Raji (cell line): ENCODE data around the gene ETS1.

ENCODE experiments used
- POLR2A ChIP-seq: IDR thresholded peaks from 2 replicates; pipeline ENCODE4 v1.6.1; 2011; ENCODE audit warnings: low read depth, low read length, control low read depth; ENCODE audit not compliant: insufficient read depth

Gene ETS1

DNA sequence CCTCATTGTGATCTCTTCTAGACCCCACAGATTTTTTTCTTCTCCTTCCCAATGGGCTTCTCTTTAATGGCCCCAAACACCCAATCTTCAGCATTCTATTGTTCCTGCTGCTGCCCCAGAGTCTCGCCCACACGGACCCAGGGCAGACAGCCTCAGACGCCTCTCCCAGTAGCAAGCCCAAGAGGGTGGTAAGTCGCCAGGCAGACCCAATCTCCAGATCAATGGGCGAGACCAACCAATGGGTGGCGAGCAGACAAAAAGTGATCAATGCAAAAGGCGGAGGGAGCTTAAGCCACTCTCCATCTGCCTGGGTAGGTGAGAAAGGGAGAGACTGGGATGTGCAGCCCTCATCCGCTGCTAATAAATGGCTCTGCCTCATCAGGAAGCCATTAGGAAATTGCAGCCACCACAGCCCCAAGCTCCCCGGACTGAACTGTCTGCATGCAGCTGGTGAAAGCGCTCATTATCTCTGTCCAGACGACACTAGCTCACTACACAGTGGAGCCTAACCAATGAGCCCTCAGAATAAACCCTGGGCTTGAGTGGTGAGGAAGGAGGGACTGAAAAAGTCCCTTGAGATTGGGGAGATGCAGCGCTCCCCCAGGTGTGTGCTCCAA is 81.8 kb downstream of the ETS1 start:
- TF ChIP-seq POLR2A = no peak

DNA sequence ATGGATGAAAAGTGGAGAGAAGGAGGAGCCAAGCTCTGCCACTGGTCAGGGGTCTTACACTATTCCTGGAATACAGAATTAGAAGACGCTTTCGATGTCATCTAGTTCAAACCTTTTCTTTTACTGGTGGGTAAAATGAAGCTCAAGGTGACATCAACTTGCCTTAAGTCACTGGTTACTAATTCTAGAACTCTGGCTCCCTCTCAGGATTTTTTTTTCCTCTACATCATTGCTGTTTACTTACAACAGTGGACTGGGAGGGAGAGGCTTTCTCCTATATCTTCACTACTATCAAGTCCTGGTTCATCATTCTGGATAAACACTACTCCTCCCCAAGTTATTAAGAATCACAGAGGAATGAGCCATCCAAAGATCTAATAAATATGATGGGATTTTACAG is 82.9 kb downstream of the ETS1 start:
- TF ChIP-seq POLR2A = no peak

DNA sequence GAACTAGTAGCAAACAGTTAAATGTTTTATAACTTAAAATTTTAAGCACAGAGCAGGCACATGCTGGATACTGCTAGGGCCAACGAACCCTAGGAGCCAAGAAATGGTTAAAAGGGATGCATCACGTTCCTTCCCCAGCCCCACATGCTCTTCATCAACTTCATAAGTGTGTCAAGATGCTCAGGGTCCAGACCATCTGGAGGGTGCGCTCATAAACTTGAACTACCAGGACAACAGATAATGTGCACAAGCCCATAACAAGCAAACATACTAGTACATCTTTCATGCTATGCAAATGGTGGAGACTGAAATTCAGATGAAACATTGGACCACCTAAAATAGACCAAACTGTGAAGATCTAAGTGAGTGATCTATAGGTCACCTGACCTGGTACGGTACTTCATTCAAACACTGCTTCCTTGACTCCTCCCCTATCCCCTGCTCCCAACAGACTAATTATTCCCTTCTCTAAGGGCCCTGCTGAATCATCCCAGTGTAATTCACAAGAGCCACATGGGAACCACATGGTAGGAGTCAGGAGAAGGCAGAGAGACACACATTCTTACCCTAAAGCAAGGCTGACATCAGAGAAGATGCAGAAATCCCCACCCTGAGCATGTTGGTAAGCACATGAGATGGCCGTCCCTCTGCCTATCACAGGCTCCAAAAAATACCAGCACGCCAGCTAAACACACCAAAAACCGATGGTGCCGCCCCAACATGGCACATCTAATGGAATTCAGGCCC is 83.9 kb downstream of the ETS1 start:
- no peak for TF ChIP-seq POLR2A

- no peak for TF ChIP-seq POLR2A
Measured at GRCh38 chr11:128502726-128503125, 84.6 kb downstream of the ETS1 start.

GRCh38 chr11:128501632-128502549 is 85.5 kb downstream of the ETS1 start:
- TF ChIP-seq POLR2A = no peak

GRCh38 chr11:128501008-128501407 is 86.3 kb downstream of the ETS1 start:
- TF ChIP-seq POLR2A = no peak

- no peak for TF ChIP-seq POLR2A
Measured at GRCh38 chr11:128500493-128500892, 86.9 kb downstream of the ETS1 start.

DNA sequence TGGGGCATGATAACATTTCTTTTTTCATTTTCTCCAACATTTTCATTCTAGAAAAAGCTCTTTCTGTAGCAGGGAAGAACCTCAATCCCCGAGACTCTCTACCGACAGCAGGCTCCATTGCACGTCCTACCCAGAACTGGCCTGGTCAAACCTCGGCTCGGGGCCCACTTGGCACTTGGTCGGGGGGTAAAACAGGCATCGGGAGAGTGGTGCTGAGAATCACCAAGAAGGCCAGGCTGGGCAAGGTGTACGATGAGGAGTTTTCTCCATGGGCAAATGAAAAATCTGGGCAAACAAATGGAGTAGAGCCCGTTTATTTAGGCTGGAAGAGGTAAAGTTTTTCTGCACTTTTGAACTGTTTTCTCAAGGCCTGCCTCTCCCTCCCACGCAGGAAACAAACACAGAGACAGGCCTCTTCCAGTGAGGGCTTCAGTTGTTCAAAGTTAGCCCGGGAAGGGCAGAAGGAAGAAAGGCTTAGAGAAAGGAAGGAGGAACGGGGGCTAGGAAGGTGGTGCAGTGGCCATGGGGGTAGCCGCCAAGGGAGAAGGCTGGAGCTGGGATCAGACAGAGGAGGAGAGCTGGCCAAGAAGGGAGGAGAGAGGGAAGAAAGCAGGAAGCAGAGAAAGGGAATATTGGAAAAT is 87.6 kb downstream of the ETS1 start:
- TF ChIP-seq POLR2A = no peak

GRCh38 chr11:128498721-128499245 is 88.6 kb downstream of the ETS1 start:
- TF ChIP-seq POLR2A = no peak

DNA sequence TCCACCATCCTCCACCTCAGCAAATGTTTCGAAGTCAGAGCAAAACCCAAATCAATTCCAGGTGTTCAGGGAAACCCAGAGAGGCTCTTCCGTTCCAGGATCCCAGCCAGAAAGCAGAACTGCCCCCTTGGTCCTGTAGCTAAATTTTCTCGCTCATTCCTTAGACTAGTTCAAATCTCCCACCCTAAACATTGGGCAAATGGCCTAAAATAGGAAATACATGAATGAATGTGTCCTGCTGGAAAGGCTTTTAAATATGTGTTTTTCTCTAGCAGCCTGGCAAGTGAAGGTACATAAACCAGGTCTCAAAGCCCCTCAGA is 89.6 kb downstream of the ETS1 start:
- no peak for TF ChIP-seq POLR2A

DNA sequence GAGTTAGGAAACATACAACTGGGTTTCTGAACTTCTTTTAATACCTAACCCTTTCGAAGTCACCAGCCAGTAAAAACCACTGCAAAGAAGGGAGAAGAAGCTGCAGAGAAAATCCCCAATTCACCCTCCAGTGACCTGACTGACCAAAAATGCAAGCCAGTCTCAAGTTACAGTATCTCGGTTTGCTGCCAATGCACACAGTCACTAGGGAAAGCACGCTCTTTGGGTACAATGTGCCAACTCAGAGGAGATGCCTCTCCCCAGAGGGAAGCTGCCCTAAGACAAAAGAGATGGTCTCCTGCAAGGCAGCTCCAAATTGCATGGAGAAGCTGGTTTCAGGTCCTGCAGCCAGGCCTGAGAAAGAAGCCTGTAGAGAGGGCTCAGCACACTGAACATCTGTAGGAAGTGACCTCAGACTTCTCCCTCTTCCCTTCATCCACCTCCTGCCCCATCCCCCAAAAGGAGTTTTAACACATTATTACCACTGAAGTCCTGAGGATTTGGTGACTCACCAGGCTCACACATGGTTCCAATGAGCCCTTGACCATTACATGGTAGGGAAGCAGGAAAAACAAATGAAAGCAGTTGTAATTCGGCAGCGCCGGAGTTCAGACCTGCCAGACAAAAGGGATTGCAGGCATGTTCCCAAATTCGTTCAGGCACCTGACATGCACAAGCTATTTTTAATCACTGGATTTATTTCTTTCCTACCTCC is 90.1 kb downstream of the ETS1 start:
- no peak for TF ChIP-seq POLR2A

DNA sequence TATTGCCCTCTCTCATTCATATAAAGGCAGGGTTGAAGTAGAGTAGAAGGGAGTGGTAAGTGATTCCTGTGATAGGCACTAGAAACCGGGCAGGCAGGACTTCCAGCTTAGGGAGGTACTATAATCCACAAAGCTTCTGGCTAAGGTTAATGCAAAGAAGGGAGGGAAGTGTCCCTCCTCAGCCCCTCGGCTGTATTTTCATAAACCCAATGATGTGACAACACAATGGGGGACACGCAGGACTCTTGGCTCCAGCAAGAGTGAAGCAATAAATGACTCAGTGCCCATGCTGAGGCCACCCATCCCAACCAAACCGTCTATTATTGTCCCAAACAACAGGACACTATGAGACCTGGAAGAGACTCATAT is 90.7 kb downstream of the ETS1 start:
- TF ChIP-seq POLR2A = no peak

DNA sequence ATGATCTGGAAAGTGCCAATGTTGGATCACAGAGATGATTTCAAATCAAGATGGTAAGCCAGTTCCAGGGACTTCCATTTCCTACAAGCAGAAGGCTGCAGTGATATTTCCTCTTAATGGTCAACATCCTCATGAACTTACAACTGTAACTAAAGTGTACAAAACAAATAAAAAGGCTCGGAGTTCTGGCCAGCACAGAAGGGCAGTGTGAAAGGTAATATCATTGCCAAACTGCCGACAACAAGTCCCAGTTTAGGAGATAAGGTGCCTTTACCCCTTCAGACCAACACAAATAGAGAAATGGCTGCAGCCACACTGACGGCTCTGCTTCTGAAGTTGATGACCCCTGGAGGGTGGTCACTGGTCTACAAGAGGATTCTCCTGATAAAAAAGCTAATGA is 91.1 kb downstream of the ETS1 start:
- TF ChIP-seq POLR2A = no peak

- TF ChIP-seq POLR2A = no peak
Measured at GRCh38 chr11:128494418-128495332, 92.7 kb downstream of the ETS1 start.
